Panc1 (cell line): ENCODE results near the gene ABCB1. TPM values are rescaled to one million over a fixed set of nuclear protein-coding genes. Genes with fewer than 3 reads are reported as not detected.

Experiments
- ATAC-seq: fragments of 200-7000 bp; cut with Tn5 transposase; 2 replicates; pipeline ENCODE4 v1.9.1; 2020; ENCODE audit warnings: mild to moderate bottlenecking, moderate library complexity
- BruUV-seq: library from RNA; stranded (reverse); fragments of 400-500 nt; replicated peaks from 2 replicates; lab custom pipeline; 2021; lab: Mats Ljungman, UMichigan
- CTCF ChIA-PET: fragments of 300-600 bp; sonication (Branson Sonifier 250); formaldehyde crosslinking; loops from one replicate; lab custom pipeline; 2022; ENCODE audit warnings: antibody characterized with exemption; lab: Charles Lee
- POLR2A ChIA-PET: fragments of 300-600 bp; sonication (Branson Sonifier 250); formaldehyde crosslinking; loops from one replicate; lab custom pipeline; 2022; ENCODE audit warnings: antibody characterized with exemption; lab: Charles Lee
- DNase-seq: peaks from one replicate; pipeline ENCODE4 v3.0.0-alpha.2; 2010; ENCODE audit warnings: low read depth, low spot score
- H3K27ac ChIP-seq: 2 replicates; pipeline ENCODE4 v1.5.1; 2011; ENCODE audit warnings: mild to moderate bottlenecking, low read length, inconsistent platforms
- H3K27me3 ChIP-seq: fragments of 200-500 bp; sonication (Bioruptor generic); 2 replicates; pipeline ENCODE4 v1.6.0; 2014; ENCODE audit warnings: low read length, inconsistent platforms; ENCODE audit not compliant: control insufficient read depth, insufficient read depth
- H3K36me3 ChIP-seq: fragments of 200-500 bp; sonication (Bioruptor generic); 2 replicates; pipeline ENCODE4 v1.5.1; 2014; ENCODE audit warnings: inconsistent platforms, mild to moderate bottlenecking, low read length, moderate library complexity; ENCODE audit not compliant: control insufficient read depth, insufficient read depth
- H3K4me1 ChIP-seq: 2 replicates; pipeline ENCODE4 v1.5.1; 2011; ENCODE audit warnings: inconsistent platforms, mild to moderate bottlenecking, low read length, moderate library complexity; ENCODE audit not compliant: control insufficient read depth, insufficient read depth
- H3K4me3 ChIP-seq, 2 experiments: 2 replicates each; pipeline ENCODE4 v1.5.1; 2011 to 2012; ENCODE audit warnings: low read depth in 2 of 2, low read length in 2 of 2, mild to moderate bottlenecking in 2 of 2, inconsistent platforms in 1 of 2, moderate library complexity in 1 of 2
- H3K9me3 ChIP-seq: fragments of 200-500 bp; sonication (Bioruptor generic); 2 replicates; pipeline ENCODE4 v1.5.1; 2014; ENCODE audit warnings: low read depth, mild to moderate bottlenecking, inconsistent platforms, low read length, moderate library complexity; ENCODE audit not compliant: control insufficient read depth, insufficient read depth
- POLR2AphosphoS5 ChIP-seq: IDR thresholded peaks from 2 replicates; pipeline ENCODE4 v1.6.1; 2012; ENCODE audit warnings: mild to moderate bottlenecking, low read depth, low read length, moderate library complexity
- REST ChIP-seq, 2 experiments: IDR thresholded peaks; 2 replicates each; pipeline ENCODE4 v1.6.1; 2011 to 2012; ENCODE audit warnings: low read depth in 2 of 2, control low read depth in 1 of 2, low read length in 1 of 2, mild to moderate bottlenecking in 1 of 2, moderate library complexity in 1 of 2; ENCODE audit not compliant: insufficient read depth in 1 of 2
- SIN3A ChIP-seq: IDR thresholded peaks from 2 replicates; pipeline ENCODE4 v1.6.1; 2012; ENCODE audit warnings: low read depth, mild to moderate bottlenecking, low read length, moderate library complexity, borderline replicate concordance; ENCODE audit not compliant: insufficient read depth
- TCF7L2 ChIP-seq: IDR thresholded peaks from 2 replicates; pipeline ENCODE4 v1.6.1; 2011; ENCODE audit warnings: mild to moderate bottlenecking, low read depth, low read length, inconsistent platforms
- in situ Hi-C: cut with HindIII; loops from 2 replicates; pipeline ENCODE4 v1.10.0; 2016; ENCODE audit warnings: low sequenced_read_pairs, low pct_unique_long_range_greater_than_20kb
- intact Hi-C: fragments of 100-400 bp; cut with micrococcal nuclease; formaldehyde crosslinking; loops from one replicate; pipeline ENCODE4 v1.10.0; 2022; ENCODE audit not compliant: unreplicated experiment
- total RNA-seq: library from RNA; stranded (reverse); gene quantifications from one replicate; pipeline ENCODE4 v1.2.1, GENCODE V29; 2021; ENCODE audit not compliant: unreplicated experiment
- TF ChIP-seq, protein P1 (sequence below): fragments of 450-650 bp; IDR thresholded peaks from 2 replicates; pipeline ENCODE4 v1.5.1; 2017; ENCODE audit warnings: mild to moderate bottlenecking

Gene ABCB1
- total RNA-seq, 1 experiment from 2014 or later = 0.67 TPM

GRCh38 chr7:87580636-87581035, 20.0 kb downstream of the ABCB1 start:
- ATAC-seq (no peak), DNase-seq (no peak)
- intact Hi-C loops (no loop called here), in situ Hi-C loops (no loop called here)
- no peaks in the 10 kb centered on the region for H3K9me3 ChIP-seq
- TF ChIP-seq, protein P1, sequence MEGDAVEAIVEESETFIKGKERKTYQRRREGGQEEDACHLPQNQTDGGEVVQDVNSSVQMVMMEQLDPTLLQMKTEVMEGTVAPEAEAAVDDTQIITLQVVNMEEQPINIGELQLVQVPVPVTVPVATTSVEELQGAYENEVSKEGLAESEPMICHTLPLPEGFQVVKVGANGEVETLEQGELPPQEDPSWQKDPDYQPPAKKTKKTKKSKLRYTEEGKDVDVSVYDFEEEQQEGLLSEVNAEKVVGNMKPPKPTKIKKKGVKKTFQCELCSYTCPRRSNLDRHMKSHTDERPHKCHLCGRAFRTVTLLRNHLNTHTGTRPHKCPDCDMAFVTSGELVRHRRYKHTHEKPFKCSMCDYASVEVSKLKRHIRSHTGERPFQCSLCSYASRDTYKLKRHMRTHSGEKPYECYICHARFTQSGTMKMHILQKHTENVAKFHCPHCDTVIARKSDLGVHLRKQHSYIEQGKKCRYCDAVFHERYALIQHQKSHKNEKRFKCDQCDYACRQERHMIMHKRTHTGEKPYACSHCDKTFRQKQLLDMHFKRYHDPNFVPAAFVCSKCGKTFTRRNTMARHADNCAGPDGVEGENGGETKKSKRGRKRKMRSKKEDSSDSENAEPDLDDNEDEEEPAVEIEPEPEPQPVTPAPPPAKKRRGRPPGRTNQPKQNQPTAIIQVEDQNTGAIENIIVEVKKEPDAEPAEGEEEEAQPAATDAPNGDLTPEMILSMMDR = no peak
- TF ChIP-seq SIN3A = no peak
- TF ChIP-seq TCF7L2 = no peak
- TF ChIP-seq REST (IDR thresholded peaks at IDR 0.05; ENCODE audit: insufficient read depth in 1 of 2, low read depth in 2 of 2, low read length in 1 of 2) = no peak
- no peak for TF ChIP-seq POLR2AphosphoS5
- H3K36me3 ChIP-seq = no peaks in the 10 kb centered on the region
- POLR2A ChIA-PET = no interaction called here
- CTCF ChIA-PET = no interaction called here
- no peaks in the 10 kb centered on the region for H3K4me1 ChIP-seq
- no peak overlapping the region for H3K4me3 ChIP-seq
- no TSS peak for BruUV-seq
- no peaks in the 10 kb centered on the region for H3K27me3 ChIP-seq
- no peak overlapping the region for H3K27ac ChIP-seq

- POLR2A ChIA-PET = interaction anchor here (0.6 kb wide), 1 partner anchor 343 kb away, joined by 3 read pairs; no protein-coding TSS in a partner anchor
- intact Hi-C loops (no loop called here), in situ Hi-C loops (no loop called here)
- no peak for DNase-seq
- Histone ChIP-seq H3K9me3 (no peaks in the 10 kb centered on the region), H3K36me3 (no peaks in the 10 kb centered on the region), H3K27me3 (no peaks in the 10 kb centered on the region), H3K4me3 (no peak overlapping the region), H3K27ac (no peak overlapping the region), H3K4me1 (no peaks in the 10 kb centered on the region)
- BruUV-seq = no TSS peak
- no peak for ATAC-seq
- CTCF ChIA-PET = no interaction called here
- TF ChIP-seq, protein P1 = no peak
- TF ChIP-seq SIN3A (no peak), POLR2AphosphoS5 (no peak), TCF7L2 (no peak), REST (IDR thresholded peaks at IDR 0.05; ENCODE audit: insufficient read depth in 1 of 2, low read depth in 2 of 2, low read length in 1 of 2) (no peak)
These were observed 25.2 kb downstream of the ABCB1 start for GRCh38 chr7:87575521-87575920.
